IPS-NIHi7 (cell line): Measurements from ENCODE around the gene AOPEP.
"Not testable (repeated sequence)": the region's sequence is repeated elsewhere in the genome, so short reads cannot be mapped to it uniquely, and the experiment has no call there.

Experiments used
- DNase-seq: peaks from one replicate; pipeline ENCODE4 v3.0.0; 2012; ENCODE audit warnings: mixed read lengths; ENCODE audit errors: extremely low spot score

The AOPEP gene

DNA sequence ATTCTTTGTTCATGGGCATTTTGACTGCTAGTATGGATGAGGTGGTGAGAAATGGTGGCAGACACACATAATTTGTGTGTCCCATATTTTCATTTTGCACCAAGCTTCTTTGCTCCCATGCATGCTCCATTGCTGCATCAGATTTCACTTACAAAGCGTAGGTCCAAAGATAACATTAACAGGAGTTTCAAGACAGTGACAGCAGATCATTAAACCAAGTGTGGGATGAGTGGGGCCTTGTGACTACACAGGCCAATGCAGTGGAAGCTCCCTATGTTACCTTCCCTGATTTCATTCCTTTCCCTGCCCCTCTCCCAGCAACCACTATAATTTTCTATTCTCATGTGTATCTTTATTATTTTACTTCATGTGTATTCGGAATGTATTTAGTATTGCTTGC, 142.0 kb downstream of the AOPEP start:
- DNase-seq, result no peak

DNA sequence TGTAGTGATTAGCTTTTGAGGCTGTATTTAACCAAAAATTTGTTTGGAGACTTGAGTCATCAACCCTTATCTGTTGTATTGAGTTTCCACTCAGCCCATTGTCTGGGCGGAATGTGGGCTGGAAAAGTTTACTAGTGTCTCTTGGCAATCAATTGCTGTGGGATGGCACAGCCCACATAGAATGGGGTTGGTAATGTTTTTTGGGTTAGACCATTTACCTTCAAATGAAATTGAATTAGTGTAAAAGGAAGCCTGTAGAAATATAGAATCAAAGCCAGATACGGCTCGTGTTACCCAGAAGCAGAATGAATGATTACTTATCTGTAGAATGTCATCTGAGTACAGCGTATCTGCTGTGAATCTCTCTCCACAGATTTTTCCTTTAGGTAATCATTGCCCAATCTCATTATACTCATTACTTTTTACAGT, 142.9 kb downstream of the AOPEP start:
- DNase-seq, result no peak

DNA sequence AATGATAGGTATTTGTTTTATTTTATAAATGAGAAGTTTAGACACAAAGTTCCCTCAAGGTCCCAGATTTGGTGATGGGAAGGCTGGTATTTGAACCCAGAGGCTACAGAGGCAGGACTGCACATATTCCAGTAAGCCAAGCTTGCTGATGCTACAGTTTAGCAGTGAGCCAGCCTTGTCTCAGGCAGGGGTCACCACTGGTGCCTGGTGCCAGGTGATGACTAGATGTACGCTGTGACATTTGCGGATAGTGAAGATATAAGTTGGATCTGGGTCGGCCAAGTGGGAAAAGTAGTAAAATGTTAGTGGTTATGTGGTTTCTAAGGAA, 143.9 kb downstream of the AOPEP start:
- no peak for DNase-seq

GRCh38 chr9:94870793-94871558, 144.5 kb downstream of the AOPEP start:
- no peak for DNase-seq

DNA sequence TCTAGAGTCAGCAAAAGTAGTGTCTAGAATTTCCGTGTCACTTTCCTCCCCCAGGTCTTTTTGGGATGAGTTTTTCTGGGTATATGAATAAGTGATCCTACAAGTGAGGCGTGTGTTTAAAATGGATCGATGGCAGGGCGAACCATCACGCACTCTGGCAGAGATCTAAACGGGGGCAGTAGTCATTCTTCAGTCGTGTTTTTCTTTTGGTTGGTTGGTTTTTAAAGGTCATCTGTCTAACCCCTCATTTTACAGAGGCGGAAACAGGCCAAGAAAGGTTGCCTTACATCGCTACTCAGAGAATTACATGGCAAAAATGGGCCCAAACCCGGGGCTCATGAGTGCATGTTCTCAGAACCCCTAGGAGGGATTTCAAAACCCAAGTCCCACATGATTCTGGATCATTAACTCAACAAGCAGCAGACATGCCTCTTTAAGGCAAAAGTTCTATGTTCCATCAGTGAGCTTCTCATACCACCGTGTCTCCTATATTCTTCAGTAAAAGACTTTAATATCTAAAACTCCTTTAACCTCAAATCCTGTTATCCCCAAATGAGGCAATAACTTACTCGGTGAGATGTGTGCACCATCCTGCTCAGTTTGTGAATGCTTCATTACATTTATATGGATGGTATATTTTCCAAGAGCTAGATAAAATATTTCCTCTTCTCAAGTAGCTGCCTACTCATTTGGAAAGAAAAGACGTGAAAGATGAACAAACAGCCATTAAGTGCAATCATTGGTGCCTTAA, 145.8 kb downstream of the AOPEP start:
- no peak for DNase-seq

- no peak for DNase-seq
These were observed 146.5 kb downstream of the AOPEP start for GRCh38 chr9:94872891-94873511.

DNA sequence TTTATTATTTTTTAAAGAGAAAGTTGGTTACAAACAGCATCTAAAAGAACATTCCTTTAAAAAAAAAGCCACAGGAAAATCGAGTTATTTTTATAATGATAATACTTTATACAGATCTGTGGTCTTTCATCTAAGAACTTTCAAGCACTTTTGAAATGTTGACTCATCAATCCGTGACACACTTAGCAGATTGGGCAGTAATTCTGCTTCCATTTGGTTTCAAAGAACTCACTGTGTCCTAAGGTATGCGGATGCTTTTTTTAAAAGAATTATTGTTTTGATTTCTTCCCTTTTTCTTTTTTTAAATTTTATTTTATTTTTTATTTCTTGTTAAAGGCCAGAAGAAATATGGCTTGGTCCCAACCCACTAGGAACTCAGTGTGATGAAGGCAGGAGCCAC, 147.8 kb downstream of the AOPEP start:
- DNase-seq, result no peak

DNA sequence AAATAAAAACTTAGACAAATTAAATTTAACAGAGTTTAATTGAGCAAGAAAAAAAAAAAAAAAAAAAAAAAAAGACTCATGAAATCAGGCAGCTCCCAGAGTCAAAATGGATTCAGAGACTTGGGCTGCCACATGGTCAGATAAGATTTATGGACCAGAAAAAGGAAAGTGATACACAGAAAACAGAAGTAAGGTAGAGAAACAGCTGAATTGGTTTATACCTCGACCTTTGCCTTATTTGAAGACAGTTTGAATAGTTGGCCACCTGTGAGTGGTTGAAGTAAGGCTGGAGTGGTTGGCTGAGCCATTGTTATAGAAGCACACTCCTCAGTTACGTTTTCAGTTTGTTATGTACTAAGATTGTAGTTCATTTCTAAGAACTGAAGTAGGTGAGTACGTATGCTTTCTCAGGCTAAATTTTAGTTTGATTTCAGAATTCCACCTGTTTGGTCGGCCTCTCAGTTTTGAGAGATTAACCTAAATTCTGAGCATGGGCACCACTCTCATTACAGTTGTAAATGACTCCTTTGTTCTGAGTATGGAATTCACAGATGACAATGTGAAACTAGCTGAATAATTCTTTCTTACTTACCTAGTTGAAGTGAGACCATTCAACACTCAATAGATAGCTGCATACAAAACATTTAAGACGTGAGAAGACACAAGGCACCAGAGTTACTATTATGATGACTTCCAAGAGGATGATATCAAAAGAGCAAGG, 149.0 kb downstream of the AOPEP start:
- no peak for DNase-seq

DNA sequence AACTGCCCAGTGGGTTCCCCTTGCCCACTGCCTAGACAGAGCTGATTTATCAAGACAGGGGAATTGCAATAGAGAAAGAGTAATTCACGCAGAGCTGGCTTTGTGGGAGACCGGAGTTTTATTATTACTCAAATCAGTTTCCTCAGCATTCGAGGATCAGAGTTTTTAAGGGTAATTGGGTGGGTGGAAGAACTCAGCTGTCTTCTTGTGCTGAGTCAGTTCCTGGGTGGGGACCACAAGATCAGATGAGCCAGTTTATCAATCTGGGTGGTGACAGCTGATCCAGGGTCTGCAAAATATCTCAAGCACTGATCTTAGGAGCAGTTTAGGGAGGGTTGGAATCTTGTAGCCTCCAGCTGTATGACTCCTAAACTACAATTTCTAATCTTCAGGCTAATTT, 152.3 kb downstream of the AOPEP start:
- not testable (repeated sequence) for DNase-seq

GRCh38 chr9:94879230-94879629, 152.7 kb downstream of the AOPEP start:
- DNase-seq, result no peak

DNA sequence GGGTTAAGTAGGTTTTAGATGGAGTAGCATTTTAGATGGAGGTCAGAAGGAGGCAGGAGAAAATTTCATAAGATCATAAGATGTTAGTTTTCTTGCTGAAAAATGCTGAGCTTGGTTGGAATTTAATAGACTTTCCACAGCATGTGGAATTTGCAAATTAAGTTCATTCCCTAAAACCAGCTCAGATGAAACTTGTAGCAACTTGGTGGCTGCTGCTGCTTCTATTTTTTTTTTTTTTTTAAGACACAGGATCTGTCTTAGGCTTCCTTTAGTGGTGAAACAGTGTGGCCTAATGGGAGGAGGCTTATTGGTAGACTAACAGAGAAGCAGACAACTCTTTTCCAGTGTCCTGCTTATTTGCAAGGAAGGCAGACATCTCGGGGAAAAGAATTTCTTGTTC, 154.5 kb downstream of the AOPEP start:
- no peak for DNase-seq

- no peak for DNase-seq
These were observed 155.0 kb downstream of the AOPEP start for GRCh38 chr9:94881454-94881853.

- DNase-seq, result no peak
These were observed 155.4 kb downstream of the AOPEP start for GRCh38 chr9:94881940-94882339.

DNA sequence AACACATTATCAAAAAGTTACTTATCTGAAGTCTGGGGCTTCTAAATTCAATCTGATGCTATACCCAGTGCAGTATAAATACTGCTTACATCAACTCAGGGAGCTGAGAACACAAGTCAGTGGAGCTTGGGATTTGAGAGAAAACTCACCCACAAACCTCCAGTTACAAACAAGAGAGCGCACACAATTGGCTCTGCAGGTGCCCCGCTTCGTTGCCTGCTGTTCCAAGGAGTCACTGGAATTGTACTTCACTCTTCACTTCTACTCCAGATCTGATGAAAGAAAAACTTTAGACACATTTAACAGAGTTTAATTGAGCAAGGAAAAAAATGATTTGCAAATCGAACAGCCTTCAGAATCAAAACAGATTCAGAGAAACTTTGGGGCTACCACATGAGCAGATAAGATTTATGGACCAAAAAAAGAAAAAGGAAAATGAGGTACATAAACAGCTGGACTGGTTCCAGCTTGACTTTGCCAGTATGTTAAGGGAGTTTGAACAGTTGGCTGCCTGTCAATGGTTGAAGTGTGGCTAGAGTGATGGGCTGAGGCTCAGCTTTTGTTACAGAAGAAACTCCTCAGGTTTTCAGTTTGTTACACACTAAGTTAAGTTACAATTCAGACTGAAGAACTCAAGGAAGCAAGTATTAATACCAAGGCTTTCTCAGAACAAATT, 156.6 kb downstream of the AOPEP start:
- DNase-seq, result no peak

DNA sequence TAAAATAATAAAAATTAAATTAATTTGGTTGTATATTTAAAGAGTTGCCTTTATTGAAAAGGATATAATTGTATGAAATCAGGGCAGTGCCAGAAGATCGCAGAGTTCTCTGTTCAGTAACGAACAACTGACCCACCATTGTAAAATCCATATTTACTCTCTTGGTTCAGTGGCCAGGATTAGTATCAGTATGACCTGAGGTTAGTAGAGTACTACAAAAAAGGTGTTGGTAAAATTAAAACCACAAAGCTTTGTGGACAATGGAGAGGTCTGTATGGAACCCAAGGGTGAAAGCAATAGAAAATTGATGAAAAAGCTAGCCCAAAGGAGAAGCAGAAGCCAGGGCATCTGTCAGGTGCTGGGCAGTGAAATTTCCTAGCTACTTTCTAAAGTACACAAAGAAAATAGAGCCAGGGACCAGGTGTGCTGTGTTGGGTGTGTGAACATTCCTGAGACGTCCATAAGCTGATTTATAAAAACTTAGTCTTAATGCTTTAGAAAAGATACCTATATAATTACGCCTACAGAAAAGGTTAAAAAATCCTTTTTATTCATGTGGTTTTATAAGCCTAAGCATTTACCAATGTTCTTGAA, 159.5 kb downstream of the AOPEP start:
- no peak for DNase-seq

DNA sequence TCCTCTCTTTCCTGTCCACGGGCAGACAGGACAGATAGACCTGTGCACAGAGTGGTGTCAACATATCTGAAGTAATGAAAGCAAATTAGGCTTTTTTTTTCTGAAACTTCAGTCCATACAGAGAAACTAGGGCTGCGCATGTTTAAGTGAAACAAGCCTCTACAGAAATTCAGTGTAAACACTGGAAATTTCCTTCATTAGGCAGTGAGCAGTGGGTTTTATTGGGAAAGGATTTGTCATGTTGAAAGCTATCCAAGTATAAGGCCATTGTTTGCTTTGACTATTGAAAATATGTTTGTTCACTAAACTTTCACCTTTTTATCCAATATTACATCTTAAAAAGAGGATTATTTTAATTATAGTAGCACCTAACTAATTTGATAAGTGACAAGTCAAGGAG, 161.2 kb downstream of the AOPEP start:
- DNase-seq, result no peak

GRCh38 chr9:94888775-94889174, 162.3 kb downstream of the AOPEP start:
- no peak for DNase-seq

DNA sequence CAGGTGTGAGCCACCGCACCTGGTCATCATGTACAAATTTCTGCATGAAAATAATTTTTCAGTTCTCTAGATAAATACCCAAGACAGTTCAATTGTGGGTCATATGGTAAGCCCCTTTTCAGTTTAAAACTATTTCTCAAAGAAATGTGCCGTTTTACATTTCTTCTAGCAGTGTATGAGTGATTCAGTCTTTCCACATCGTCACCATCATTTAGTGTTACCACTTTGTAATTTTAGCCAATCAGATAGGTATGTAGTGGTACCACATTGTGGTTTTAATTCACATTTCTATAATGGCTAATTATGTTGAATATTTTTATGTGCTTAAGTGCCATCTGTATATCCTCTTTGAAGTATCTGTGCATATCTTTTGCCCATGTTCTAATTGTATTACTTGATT, 163.1 kb downstream of the AOPEP start:
- DNase-seq, result no peak

DNA sequence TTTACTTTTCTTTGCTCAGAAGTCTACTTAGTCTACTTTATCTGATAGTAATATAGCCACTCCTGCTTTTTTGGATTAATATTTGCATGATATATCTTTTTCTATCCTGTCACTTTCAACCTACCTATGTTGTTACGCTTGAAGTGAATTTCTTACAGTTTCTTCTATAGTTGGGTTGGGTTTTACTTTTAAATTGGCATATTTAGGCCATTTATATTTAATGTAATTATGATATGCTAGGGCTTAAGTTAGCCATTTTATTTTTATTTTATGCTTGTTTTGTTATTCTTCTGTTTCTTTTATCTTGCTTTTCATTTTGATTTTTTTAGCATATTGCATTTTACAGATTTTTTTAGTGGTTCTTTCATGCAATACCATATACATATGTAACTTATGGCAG, 164.7 kb downstream of the AOPEP start:
- no peak for DNase-seq

- DNase-seq, result no peak
These were observed 166.2 kb downstream of the AOPEP start for GRCh38 chr9:94892675-94893074.

DNA sequence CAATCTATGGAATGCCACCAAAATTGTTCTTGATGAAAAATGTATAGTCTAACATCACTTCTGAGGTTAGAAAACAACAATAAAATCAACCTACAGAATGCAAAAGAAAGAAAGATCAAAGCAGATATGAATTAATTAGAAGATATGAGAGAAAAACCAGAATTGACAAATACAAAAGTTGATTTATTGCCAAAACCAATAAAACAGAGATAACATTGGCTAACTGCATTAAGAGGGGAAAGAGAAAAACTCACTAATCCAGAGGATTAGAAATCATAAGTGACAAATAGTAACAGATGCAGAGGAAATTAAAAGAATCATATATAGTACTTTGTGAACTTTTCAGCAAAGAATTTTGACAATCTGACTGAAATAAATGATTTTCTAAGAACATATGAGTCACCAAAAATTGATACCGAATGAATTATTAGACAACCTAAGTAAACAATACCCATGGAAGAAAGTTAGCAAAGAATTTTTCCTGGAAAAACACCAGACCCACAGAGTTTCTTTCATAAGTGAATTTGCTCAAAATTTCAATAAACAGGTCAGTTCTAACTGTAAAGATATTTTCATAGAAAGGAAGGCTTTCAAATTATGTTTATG, 167.7 kb downstream of the AOPEP start:
- no peak for DNase-seq
